Mesothelial cell of epicardium (in vitro differentiated cells): Measurements from ENCODE around the gene NFIX. TPM values are rescaled to one million over a fixed set of nuclear protein-coding genes. Genes with fewer than 3 reads are reported as not detected.

Experiments used
- DNase-seq, 2 experiments: peaks; one replicate each; pipeline ENCODE4 v3.0.0; 2021; ENCODE audit warnings: low spot score in 2 of 2; ENCODE audit not compliant: unreplicated experiment in 2 of 2
- H3K27ac Mint-ChIP-seq: 2 replicates; pipeline ENCODE4 v1.8.0; 2021; ENCODE audit warnings: mixed read lengths
- H3K27me3 Mint-ChIP-seq: 2 replicates; pipeline ENCODE4 v1.8.0; 2021; ENCODE audit warnings: low read depth, mixed read lengths
- H3K36me3 Mint-ChIP-seq: 2 replicates; pipeline ENCODE4 v1.8.0; 2021; ENCODE audit warnings: mixed read lengths
- H3K4me1 Mint-ChIP-seq: 2 replicates; pipeline ENCODE4 v1.8.0; 2021; ENCODE audit warnings: mixed read lengths
- H3K4me3 Mint-ChIP-seq: 2 replicates; pipeline ENCODE4 v1.8.0; 2021; ENCODE audit warnings: mild to moderate bottlenecking, moderate library complexity, mixed read lengths
- H3K9me3 Mint-ChIP-seq: 2 replicates; pipeline ENCODE4 v1.8.0; 2021; ENCODE audit warnings: mixed read lengths
- total RNA-seq: library from RNA; stranded (reverse); gene quantifications from 3 replicates; pipeline ENCODE4 v1.2.1, GENCODE V29; 2021
- TF ChIP-seq, protein P1 (sequence below): fragments of 200-600 bp; sonication (generic); IDR thresholded peaks from one replicate; pipeline ENCODE4 v1.5.0; 2021; ENCODE audit warnings: antibody characterized with exemption; ENCODE audit not compliant: unreplicated experiment

The NFIX gene
- total RNA-seq, 1 donor from 2014 or later: 52.4 TPM

GRCh38 chr19:13031917-13032623 is 36.8 kb downstream of the NFIX start:
- no peaks in the 10 kb centered on the region for H3K9me3 Mint-ChIP-seq
- peaks cover 67% of the 10 kb centered on the region for H3K27me3 Mint-ChIP-seq
- no peak overlapping the region for H3K27ac Mint-ChIP-seq
- H3K4me1 Mint-ChIP-seq: peaks cover 27% of the 10 kb centered on the region
- H3K36me3 Mint-ChIP-seq: peaks cover 24% of the 10 kb centered on the region
- TF ChIP-seq, protein P1, sequence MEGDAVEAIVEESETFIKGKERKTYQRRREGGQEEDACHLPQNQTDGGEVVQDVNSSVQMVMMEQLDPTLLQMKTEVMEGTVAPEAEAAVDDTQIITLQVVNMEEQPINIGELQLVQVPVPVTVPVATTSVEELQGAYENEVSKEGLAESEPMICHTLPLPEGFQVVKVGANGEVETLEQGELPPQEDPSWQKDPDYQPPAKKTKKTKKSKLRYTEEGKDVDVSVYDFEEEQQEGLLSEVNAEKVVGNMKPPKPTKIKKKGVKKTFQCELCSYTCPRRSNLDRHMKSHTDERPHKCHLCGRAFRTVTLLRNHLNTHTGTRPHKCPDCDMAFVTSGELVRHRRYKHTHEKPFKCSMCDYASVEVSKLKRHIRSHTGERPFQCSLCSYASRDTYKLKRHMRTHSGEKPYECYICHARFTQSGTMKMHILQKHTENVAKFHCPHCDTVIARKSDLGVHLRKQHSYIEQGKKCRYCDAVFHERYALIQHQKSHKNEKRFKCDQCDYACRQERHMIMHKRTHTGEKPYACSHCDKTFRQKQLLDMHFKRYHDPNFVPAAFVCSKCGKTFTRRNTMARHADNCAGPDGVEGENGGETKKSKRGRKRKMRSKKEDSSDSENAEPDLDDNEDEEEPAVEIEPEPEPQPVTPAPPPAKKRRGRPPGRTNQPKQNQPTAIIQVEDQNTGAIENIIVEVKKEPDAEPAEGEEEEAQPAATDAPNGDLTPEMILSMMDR: no peak
- no peak for DNase-seq
- H3K4me3 Mint-ChIP-seq: no peak overlapping the region

- Mint-ChIP-seq H3K36me3 (peaks cover 27% of the 10 kb centered on the region), H3K27me3 (peaks cover 65% of the 10 kb centered on the region), H3K4me1 (peaks cover 35% of the 10 kb centered on the region), H3K4me3 (no peak overlapping the region), H3K27ac (no peak overlapping the region), H3K9me3 (no peaks in the 10 kb centered on the region)
- DNase-seq: no peak
- TF ChIP-seq, protein P1: no peak
Observed at GRCh38 chr19:13032837-13033236, 37.6 kb downstream of the NFIX start.

- DNase-seq: no peak
- H3K27ac Mint-ChIP-seq: no peak overlapping the region
- H3K36me3 Mint-ChIP-seq: peaks cover 24% of the 10 kb centered on the region
- TF ChIP-seq, protein P1: no peak
- H3K27me3 Mint-ChIP-seq: peaks cover 61% of the 10 kb centered on the region
- H3K4me1 Mint-ChIP-seq: peaks cover 37% of the 10 kb centered on the region
- no peaks in the 10 kb centered on the region for H3K9me3 Mint-ChIP-seq
- no peak overlapping the region for H3K4me3 Mint-ChIP-seq
Observed at GRCh38 chr19:13033244-13033643, 38.0 kb downstream of the NFIX start.

DNA sequence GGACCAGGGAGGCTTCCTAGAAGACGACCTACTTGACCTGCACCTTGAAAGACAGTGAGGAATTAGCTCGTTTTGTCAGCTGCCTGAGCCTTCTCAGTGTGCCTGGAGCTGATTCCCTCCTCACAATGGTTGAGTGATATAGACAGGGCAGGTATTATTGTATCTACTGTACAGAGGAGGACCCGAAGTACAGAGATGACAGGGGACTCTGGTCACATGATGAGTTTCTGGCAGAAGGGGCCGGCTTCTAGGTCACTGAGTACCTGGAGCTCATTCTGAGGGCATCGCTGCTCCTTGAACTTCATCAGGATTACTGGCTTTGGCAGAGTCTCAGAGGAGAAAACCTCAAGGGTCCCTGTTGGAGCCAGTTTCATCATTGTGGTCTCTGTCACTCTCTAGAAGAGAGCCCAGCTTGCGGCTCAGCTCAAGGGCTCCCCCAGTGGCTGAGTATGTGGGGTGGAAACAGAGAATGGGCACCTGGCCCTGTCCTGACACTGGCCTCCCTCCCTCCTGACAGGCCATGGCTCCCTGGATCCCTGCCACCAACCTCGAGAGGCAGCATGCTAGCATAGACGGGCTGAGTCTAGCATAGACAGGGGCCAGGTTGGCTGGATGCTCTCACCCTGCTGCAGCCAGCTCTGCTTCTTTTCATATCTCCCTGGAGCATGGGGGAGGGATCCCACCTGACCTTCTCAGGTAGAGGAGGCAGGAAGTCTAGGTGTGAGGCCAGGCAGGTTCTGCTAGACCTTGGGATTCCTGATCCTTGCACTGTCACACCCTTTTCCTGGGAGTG is 38.7 kb downstream of the NFIX start:
- Mint-ChIP-seq H3K9me3 (no peaks in the 10 kb centered on the region), H3K36me3 (peaks cover 17% of the 10 kb centered on the region), H3K27ac (peak overlapping the region; percentile 39), H3K27me3 (peaks cover 57% of the 10 kb centered on the region), H3K4me1 (peaks cover 40% of the 10 kb centered on the region), H3K4me3 (no peak overlapping the region)
- no peak for DNase-seq
- TF ChIP-seq, protein P1: no peak

- Mint-ChIP-seq H3K27me3 (peaks cover 53% of the 10 kb centered on the region), H3K4me1 (peaks cover 42% of the 10 kb centered on the region), H3K4me3 (no peak overlapping the region), H3K27ac (peak overlapping the region; percentile 50), H3K9me3 (no peaks in the 10 kb centered on the region), H3K36me3 (peaks cover 10% of the 10 kb centered on the region)
- no peak for DNase-seq
- TF ChIP-seq, protein P1: no peak
Observed at GRCh38 chr19:13034636-13035035, 39.4 kb downstream of the NFIX start.
